NCI-H510A (cell line): Measurements from ENCODE around the gene KLF4.

Source experiments
- DNase-seq: peaks from one replicate; lab custom pipeline; 2025; lab: John Stamatoyannopoulos, UW

Gene KLF4

DNA sequence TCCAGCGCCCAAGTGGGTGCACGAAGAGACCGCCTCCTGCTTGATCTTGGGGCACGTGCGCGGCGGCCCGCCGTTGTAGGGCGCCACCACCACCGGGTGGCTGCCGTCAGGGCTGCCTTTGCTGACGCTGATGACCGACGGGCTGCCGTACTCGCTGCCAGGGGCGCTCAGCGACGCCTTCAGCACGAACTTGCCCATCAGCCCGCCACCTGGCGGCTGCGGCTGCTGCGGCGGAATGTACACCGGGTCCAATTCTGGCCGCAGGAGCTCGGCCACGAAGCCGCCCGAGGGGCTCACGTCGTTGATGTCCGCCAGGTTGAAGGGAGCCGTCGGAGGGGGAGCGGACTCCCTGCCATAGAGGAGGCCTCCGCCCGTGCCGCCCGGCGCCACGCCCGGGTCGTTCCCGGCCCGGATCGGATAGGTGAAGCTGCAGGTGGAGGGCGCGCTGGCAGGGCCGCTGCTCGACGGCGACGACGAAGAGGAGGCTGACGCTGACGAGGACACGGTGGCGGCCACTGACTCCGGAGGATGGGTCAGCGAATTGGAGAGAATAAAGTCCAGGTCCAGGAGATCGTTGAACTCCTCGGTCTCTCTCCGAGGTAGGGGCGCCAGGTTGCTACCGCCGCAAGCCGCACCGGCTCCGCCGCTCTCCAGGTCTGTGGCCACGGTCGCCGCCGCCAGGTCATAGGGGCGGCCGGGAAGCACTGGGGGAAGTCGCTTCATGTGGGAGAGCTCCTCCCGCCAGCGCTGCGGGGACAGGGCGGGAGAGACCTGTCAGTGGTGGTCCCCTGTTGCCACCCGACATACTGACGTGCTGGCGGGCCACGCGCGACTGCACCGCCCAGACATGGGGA is 1.8 kb downstream of the KLF4 start:
- peak; percentile 48 for DNase-seq

DNA sequence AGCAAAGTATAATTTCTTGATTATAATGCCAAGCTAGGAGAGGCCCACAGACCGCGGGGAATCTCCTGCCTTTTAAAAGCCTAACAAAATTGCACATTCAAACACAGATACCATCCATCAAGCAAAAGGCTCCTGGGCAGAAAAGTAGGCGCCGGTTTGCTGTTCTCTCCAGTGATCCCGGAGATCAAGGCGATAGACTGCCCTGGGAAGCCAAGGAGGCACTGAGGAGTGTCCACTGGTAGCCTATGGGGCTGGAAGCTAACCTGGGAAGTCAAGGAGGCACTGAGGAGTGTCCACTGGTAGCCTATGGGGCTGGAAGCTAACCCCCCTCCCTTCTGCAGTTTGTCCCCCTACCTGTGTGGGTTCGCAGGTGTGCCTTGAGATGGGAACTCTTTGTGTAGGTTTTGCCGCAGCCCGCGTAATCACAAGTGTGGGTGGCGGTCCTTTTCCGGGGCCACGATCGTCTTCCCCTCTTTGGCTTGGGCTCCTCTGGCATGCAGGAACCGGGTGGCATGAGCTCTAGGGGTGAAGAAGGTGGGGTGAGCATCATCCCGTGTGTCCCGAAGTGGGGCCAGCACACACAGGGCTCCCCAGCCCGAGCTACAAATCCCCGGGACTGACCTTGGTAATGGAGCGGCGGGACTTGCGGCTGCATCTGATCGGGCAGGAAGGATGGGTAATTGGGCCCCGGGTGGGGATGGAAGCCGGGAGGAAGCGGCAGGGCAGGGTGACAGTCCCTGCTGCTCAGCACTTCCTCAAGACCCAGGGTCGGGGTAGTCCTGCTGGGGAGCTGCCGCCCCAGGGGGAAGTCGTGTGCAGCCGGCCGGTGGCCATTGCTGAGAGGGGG is 2.7 kb downstream of the KLF4 start:
- DNase-seq = no peak

DNA sequence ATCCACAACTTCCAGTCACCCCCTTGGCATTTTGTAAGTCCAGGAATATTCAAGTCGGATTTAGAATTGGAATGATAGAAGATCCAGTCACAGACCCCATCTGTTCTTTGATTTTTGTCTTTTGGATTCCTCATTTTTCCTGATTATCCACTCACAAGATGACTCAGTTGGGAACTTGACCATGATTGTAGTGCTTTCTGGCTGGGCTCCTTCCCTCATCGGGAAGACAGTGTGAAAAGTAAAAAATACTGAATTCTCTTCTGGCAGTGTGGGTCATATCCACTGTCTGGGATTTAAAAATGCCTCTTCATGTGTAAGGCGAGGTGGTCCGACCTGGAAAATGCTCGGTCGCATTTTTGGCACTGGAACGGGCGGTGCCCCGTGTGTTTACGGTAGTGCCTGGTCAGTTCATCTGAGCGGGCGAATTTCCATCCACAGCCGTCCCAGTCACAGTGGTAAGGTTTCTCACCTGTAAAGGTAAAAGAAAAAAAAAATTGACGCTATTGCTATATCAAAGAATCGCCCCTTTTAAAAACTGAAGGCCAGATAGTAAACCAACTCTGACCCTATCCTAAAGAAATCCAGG is 4.0 kb downstream of the KLF4 start:
- DNase-seq = no peak

DNA sequence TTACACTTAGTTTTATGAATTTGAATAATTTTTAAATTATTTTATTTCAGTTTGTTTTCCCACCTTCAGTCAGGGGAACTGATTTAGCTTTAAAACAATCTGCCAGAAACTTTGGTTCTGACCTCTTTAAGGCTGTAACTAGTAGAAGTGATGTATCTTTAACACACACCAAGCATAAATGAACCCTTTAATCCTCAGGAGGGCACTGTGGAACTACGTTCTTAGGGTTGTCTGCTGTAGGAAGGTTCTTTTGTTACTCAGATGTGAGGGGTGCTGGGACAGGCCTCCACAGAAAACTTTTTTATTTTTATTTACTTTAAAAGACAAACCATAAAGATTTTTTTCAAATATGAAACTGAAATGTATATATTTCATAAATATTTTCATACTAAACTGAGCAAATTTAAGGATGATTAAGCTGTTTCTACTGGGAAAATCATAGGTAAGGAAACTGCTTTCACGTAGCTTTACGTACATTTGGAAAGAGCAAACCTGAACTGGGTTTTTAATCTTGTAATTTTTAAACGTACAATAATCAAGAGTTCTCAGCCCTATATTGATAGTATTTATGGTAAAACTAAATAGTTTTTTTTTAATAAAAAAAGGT is 5.3 kb downstream of the KLF4 start:
- DNase-seq = no peak

DNA sequence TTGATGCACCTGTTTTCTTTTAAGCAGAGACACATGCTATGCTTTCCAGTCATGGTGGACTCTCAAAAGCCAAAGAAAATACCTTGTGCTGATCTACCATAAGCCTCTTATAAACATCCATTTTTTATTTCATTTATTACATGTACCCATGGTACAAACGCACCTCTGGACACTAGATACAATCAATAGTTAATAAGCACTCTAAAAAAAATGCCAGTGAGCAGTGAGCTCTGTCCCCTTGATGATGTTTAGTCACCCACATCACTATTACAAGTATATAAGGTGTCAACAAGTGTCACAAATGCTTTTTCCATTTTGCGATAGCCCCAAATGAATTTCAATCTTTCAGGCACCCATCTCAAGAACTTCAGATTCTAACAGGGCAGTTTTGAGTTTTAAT is 5.9 kb downstream of the KLF4 start:
- no peak for DNase-seq

DNA sequence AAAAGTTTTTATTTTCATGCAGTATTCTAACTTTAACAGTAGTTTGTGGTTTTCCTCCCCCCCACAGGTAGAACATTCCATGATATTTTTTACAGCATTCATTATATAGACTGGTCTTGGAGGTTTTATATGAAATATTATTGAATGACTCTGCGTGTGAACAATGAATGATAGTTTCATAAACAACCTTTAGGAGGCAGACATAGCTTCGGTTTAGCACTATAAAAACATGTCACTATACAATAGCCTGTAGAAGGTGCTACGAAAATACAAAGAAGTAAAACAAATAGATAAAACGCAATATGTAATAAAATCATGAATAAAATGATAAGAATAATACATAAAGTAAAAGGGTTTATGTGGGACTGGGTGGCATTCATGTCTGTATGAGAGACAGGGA is 8.5 kb downstream of the KLF4 start:
- no peak for DNase-seq

DNA sequence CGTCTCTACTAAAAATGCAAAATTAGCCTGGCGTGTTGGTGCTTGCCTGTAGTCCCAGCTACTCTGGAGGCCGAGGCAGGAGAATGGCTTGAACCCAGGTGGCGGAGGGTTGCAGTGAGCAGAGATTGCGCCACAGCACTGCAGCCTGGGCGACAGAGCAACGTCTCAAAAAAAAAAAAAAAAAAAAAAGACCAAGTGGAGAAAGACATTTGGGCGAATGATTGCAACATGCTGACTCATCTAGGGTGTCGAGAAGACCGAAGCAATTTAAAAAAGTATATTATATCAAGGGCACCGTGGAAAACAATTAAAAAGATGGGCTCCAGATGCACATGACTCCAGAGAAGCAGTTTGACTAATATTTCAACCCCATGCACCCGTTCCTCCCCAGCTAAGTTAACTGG is 9.2 kb downstream of the KLF4 start:
- no peak for DNase-seq

DNA sequence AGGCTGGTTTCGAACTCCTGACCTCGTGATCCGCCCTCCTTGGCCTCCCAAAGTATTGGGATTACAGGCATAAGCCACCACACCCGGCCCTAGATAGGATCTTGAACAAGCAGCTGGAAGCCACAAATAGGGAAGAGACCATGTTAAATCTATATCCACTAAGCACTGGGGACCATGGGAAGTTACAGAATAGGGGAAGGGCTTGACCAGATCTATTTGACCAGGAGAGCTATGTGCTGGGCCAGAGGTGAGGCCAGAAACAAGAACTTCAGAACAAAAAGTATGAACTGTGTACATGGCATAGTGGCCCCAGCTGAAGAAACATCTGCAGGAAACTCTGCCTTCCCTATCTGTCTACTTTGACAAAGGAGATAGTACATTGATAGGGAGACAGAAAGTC is 10.8 kb downstream of the KLF4 start:
- DNase-seq = no peak

DNA sequence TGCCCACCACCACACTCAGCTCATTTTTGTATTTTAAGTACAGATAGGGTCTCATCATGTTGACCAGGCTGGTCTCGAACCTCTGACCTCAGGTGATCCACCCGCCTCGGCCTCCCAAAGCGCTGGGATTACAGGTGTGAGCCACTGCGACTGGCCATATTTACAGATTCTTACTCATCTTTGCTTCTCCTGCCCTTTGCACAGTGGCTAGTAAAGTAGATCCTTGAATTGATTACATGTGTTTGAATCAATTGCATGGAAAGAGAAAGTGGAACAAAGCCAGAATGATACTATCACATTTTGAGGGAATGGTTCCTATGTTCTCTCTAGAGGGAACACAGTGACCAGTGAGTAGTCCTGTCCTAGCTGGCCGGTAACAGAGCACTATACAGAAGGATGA is 15.4 kb downstream of the KLF4 start:
- no peak for DNase-seq

DNA sequence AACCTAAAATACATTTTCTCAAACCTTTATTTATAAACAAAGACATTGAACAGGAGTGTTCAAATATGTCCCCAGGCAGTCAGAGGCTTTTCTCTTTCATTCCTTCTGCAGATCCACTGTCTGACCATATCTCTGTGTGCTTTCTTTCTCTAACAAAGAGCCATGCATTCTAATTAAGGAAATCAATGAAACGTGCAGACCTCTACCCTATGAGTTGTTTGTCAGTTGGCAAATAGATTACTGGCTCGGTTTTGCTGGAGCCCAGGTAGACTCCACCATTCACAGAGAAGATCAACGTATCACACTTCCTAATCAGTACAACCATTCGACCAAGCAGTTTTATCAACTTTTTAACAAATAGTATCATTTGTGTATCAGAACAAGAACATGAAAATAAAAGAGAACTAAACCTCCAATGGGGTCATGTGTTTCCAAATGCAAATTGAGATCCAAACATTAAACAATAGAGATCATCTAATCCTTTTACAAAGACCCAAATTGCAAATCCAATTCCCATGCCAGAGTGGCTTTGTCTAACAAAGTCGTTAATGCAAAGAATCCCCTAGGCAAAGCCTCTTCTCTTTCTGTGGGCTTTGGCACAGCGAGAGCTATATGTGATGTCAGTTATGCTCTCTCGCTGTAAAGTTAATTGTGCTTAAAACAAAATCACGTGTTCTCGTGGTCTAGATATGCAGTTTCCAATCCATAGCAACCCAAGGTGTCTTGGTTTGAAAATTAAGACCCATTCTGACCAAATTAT is 16.8 kb downstream of the KLF4 start:
- DNase-seq = no peak

DNA sequence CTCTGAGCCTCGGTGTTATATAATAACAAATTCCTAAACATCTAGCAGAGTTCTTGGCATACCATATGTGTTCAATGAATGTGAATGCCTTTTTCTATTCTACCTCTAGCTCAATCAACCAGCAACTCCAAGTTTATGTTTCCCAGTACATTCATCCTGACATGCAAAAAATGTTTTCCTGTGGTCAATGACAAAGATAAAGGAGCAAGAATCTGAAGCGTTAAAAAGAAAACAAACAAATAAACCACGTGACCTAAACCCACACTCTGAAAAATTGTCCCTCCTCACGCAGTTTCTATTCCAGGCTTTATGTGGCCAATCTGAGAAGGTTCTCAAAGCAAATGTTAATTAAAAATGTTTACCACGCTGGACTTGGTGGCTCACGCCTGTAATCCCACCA is 18.0 kb downstream of the KLF4 start:
- no peak for DNase-seq

DNA sequence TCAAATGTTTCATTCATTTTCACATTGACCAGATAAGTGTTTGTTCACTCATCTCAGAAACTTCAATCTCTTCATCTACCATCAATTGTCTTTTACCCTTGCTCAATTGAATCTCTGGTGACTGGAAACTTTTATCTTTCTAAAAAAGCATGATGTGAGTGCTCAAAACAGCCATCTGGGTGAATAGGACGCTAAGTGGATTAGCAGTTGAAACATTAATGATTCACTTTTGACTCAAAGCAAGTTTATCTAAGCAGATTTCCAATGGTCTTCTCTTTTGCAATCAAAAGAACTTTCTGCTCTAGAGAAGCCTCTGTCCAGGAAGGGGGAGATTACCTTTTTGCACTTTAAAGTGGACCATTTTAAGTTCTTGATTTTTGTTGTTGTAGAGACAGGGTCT is 22.2 kb downstream of the KLF4 start:
- DNase-seq = no peak

DNA sequence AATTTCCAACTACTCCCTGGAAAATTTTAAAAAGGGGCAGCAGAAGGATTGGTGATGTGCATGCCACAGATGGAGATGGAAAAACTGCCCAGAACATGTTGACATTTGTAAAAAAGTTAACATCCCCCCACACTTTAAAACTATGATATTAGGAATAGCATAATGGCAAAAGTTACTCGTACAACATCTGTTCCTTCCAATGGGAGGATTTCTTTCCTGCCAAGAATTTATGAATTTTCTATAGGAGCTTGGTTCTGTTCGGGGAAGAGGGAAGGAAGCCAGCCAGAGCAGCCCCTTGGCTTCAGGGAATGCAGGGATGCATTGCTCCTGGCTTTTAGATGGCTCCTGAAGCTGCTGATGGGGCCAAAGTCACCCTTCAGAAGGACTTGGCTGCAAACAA is 22.7 kb downstream of the KLF4 start:
- no peak for DNase-seq

DNA sequence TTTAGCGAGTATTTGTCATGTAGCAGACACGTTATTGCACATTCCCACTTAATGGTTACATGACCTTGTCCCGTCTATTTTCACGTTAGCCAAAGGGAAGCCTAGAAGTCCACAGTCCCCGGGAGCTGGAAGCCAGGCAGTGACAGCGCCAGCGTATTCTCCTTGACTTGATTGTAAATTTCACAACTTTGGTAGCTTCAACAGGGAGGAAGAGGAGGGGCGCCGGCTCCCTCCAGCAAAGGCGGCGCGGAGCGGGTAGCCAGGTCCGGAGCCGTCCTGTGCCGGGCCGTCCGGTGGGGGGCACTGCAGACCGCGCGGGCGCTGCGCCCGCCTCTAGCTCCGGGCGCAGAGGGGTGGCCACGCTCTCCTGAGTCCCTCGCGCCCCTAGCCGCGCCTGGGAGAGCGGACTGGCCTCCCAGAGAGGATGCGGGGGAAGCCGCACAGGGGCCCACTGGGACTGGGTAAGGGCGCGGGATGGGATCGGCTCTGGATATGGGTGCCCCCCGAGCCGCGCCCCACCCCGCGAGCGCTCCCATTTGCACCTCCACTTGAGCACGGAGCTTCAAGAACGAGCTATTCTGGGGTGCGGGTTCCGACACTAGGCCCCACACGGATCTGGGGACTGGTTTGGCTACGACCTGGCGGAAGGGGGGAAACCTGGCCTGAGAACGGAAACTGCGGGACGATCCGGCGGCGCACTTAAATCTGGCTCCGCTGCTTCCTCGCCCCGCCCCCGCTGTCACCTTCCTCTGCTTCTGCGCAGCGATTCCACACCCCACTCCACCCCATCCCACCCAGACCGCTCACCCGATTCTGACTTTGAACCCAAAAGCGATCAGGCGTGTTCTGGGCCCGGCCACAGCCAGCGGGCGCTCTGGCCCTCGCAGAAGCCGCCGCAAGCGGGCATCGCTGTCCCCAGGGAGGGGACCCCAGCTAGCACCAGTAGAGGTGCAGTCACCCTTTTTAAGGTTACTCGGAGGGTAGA is 23.8 kb downstream of the KLF4 start:
- peak; percentile 17 for DNase-seq

DNA sequence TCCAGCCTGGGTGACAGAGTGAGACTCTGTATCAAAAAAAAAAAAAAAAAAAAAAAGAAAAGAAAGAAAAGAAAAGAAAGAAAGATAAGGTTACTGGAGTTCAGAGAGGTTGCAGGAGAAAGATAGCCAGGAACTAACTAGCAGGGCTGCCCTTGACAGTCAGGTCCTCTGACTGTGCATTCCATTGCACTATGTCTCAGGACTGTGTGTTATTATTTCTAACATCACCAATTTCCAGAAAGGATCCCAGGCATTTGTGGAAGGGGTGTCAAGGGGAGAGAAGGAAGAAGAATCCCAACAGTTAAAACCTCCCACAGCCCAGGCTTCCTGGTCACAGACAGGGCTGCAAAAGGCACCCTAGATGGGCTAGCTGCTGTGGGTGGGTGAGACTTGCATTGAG is 25.1 kb downstream of the KLF4 start:
- no peak for DNase-seq

DNA sequence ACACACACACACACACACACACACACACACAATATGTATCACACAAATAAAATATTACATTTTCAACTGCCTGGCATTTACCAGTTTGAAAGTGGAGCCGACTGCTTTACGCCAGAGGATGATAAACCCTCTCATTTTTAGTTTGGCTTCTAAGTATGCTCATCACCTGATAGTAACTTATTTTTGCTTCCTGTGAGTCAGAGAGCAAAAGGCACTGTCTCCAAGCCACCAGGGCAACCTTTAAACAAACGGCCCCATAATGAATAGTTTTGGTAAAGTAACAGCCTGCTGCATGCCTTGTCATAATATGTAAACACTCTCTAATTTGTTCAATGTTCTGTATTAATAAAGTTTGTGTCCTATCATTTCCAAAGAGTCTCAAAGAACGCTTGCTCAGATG is 26.9 kb downstream of the KLF4 start:
- no peak for DNase-seq

DNA sequence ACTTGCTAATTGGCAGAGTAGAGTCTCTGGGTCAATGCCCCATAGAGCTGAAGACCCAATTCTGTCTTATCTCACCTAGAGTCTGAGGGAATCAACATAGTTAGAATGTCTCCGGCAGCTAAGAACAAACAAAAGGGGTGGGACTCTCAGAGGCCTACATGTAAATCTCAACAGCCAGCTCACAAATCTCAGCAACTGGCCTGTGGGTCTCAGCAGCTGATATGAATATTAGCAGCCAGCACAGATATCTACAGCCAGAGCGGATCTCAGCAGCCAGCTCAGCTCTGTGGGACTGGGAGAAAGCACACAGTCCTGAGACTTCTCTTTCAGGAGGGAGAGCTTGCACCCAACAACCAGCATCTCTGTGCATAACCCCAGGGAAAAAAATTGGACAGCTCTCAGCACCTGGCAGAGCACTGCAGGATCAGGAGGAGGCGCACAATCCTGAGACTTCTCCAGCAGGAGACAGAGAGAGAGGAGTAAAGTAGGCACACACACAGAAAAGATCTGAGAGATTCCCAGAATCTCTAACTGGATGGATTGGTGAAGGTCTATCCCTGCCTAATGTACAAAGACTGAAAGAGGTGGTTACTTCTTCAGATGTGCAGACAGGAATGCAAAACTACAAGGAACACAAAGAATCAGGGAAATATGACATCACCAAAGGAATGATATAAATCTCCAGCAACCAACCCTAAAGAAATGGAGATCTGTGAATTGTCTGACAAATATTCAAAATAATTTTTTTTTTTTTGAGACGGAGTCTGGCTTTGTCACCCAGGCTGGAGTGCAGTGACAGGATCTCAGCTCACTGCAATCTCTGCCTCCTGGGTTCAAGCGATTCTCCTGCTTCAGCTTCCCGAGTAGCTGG is 29.2 kb downstream of the KLF4 start:
- DNase-seq = no peak

DNA sequence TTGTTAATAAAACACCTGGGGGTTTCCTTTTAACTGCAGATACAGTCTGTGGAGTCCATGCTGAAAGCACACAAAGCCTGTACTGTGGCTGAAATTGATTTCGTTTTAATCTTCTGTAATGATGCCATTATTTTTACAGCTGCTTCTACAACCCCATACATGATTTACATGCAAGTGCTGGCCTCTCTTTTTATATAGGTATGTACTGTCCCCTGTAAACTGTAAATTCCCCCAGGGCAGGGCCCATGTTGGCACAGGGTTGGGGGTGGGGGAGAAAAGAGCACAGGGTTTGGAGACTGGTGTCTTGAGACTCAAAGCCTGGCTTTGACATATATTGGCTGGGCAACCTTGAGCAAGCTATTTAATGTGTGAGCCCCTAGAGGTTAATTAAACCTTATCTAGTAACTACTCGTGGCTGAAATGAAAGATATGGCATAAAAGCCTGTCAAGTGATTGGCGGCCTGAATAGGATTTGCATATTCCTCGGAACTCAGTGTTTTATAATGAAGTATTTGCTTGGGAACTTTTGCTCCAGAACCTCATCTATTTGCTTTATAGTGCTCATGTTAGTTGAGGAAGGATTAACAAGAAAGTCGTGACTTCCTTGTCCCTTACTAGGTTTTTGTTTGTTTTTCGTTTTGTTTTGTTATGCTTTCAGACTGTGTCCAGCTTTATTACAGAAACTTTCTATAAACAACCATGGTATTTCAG is 34.0 kb downstream of the KLF4 start:
- DNase-seq = no peak

DNA sequence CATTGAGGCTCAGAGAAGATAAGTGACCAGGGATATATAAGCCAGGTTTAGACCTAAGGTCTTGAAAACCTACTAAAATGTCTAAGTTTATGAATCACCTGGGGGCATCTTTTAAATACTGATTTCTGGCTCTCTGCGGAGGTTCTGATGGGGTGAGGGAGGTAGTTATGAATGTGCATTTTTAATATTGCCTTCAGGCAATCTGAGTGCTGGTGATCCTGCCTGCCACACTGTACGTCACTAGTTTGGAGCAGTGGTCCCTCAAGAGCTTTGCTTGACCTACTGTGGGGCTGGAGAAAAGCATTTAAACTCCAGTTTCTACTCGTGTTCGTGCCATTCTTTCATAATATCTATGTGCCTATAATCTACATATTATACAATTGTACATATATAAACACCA is 36.1 kb downstream of the KLF4 start:
- no peak for DNase-seq
